ENCODE measurements around the gene TNPO3. TPM values are rescaled to one million over a fixed set of nuclear protein-coding genes. Genes with fewer than 3 reads are reported as not detected.

Gene TNPO3
- total RNA-seq, 4 donors from 2014 or later: 34.2 to 38.6 (median 38.5) TPM

DNA sequence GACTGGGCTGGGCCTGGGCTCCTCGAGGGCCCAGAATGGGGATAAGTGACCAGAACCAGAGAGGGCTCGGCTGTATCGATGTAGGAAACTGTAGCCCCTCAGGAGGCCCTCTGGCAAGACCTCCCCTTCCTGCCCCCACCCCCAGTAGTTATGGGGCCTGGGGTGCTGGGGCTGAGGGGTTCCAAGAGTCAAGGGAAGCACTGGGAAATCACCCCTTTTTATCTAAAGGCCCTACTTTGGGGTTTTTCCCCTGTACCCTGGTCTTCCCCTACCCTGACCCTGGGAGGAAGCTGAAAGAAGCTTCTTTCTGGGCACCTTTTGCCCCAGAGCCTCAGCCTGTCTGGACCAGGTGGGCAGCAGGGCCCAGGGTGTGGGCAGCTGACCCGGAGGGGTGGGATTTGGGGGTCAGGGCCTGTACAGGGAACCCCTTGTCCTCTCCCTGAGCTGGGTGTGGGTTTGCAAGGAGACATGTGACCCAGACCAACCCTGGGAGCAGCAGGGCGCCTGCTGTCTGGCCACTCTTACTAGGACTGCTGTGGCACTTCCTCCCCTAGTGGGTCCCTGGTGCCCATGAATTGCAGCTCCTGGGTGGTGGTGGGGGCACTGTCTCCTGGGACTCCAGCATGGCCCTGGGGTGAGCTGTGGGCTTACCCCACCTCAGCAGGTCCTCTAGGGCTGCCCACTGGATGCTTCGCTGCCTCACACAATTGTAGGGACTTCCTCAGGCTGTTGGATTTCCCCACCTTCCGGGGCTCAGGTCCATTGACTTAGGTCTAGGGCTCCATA lies 115.6 kb downstream of the TNPO3 start:
- TF ChIP-seq, protein P1, sequence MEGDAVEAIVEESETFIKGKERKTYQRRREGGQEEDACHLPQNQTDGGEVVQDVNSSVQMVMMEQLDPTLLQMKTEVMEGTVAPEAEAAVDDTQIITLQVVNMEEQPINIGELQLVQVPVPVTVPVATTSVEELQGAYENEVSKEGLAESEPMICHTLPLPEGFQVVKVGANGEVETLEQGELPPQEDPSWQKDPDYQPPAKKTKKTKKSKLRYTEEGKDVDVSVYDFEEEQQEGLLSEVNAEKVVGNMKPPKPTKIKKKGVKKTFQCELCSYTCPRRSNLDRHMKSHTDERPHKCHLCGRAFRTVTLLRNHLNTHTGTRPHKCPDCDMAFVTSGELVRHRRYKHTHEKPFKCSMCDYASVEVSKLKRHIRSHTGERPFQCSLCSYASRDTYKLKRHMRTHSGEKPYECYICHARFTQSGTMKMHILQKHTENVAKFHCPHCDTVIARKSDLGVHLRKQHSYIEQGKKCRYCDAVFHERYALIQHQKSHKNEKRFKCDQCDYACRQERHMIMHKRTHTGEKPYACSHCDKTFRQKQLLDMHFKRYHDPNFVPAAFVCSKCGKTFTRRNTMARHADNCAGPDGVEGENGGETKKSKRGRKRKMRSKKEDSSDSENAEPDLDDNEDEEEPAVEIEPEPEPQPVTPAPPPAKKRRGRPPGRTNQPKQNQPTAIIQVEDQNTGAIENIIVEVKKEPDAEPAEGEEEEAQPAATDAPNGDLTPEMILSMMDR (IDR thresholded peaks at IDR 0.05; ENCODE audit: low read depth): no peak

DNA sequence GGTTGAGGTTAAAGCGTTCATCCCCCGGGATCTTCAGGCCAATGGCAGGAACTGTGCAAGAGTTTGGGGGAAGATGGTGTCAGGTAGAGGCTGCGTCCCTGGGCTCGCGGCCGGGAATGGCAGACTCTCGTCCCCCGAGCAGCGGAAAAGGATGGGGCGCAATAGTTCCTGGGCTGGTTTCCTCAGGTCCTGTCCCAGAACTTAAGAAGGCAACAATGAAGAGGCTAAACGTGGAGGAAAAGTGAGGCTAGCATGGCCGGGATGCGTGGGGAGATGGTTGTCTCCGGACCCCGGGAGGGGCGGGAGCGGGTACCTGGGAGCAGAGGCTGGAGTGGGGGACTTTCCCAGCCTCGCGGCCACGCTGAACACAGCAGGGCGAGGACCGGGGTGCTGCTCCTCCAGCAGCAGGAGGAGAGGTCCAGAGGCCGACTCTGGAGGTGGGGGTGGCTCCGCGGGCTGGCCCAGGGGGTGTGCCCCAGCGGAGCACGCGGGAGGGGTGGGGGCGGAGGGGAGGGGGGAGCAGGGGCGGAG lies 116.3 kb downstream of the TNPO3 start:
- TF ChIP-seq, protein P1 (IDR thresholded peaks at IDR 0.05; ENCODE audit: low read depth): no peak

DNA sequence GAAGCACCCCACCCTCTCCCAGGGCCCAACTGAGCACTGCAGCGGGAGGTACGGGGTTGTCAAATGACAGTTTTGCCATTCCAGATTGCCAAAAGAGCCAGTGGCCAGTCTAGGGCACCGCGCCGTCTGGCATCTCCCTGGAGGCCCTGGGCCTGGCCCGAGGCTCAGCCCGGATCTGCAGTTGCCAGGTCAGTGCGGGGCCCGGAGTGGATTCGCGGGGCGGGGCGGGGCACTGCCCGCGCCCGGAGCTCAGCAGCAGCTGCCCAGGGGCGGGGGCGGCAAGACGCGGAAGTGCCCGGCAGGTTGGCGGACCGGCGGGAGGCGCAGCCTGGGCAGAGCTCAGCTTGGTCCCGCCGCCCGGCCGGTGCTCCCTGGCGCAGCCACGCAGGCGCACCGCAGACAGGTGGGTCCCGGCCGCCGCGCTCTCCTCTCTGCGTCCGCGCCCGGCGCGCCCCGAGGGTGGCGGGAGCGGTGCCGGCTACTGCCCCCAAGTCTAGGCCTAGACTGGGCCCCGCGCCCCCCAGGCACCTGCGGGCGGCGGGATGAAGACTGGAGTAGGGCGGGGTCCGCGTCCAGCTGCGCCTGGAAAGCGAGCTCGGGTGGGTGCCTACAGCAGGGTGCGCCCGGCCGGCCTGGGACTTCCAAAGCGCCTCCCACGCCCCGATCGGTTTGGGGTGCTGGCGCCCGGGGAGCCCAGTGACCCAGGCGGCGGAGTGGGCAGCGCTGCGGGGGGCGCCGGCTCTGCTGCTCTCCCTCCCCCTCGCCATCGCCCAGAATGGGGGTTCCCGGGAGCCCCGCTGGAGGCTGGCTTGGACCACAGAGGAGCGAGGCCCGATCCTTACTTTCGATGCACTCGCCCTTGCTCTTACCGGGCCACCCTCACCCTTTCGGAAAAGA lies 117.0 kb downstream of the TNPO3 start, which contains the start of gene IRF5:
Gene IRF5 (plus strand): TSS at position 281 of the 897 bp plus-strand sequence. CDS start 4,155 bp downstream, outside the sequence.
- TF ChIP-seq, protein P1 (IDR thresholded peaks at IDR 0.05; ENCODE audit: low read depth): no peak

DNA sequence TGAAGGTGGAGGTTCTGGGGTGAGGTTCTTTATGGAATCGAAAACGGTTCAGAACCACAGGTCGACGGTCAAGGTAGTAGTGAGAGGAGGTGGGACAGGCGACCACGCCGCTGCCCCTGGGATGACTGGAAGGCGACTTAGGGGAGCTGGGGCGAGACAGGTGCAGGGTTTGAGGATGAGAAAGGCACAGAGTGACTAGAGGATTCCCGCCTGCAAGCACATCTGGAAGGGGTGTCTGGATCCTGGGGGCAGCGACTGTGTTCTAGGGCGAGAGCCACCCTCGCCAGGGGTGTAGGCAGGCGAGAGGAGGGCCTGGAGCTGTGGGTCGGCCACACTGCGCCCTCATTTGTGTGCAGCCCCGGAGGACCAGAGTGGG lies 117.7 kb downstream of the TNPO3 start:
- TF ChIP-seq, protein P1 (IDR thresholded peaks at IDR 0.05; ENCODE audit: low read depth): no peak

DNA sequence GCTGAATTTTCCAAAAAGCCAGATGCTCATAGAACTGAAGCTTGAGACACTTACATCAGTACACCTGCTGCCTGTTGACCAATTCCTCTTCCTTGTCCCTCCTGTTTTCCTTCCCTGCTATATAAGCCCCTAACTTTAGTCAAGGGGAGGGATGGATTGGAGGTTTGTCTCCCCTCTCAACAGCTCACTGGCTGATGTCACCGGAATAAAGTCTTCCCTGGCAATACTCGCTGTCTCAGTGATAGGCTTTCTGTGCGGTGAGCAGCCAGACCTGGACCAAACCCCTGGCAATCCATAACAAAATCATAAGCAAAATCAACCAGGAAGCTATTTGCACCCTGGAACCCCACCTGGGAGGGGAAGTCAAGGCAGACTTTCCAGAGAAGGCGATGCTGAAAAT lies 118.1 kb downstream of the TNPO3 start:
- TF ChIP-seq, protein P1 (IDR thresholded peaks at IDR 0.05; ENCODE audit: low read depth): no peak

DNA sequence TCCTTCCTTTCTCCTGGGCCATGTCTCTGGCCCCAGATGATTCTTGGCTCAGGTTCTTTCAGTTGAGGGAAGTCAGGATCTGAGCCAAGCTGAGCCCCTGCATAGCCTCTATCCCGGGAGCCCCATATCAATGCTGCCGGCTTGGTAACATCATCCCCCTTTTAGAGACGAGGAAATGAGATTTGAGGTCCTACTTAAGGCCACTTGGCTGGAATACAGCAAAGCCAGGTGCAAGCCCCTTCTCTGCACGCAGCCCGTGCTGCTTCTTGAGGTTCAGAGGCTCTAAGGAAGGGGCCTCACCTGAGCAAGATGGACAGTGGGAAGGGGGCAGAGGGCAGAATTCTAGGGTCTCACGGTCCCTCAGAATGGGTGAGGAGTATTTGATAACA lies 119.6 kb downstream of the TNPO3 start:
- TF ChIP-seq, protein P1 (IDR thresholded peaks at IDR 0.05; ENCODE audit: low read depth): no peak

All from subcutaneous adipose tissue (tissue), 4 donors.